Activated naive CD8-positive, alpha-beta T cell treated with anti-CD3 and anti-CD28 coated beads, Interleukin-2, amount 10 ng/mL, durations not matched to agents 7 days and 5 days (primary cell): ENCODE measurements around the gene GSTA5. TPM values are rescaled to one million over a fixed set of nuclear protein-coding genes. Genes with fewer than 3 reads are reported as not detected.
"Not testable (repeated sequence)": the region's sequence is repeated elsewhere in the genome, so short reads cannot be mapped to it uniquely, and the experiment has no call there.

ENCODE experiments used
- ATAC-seq: fragments of 150-1000 bp; cut with Tn5 transposase; one replicate; pipeline ENCODE4 v1.10.0; 2021; ENCODE audit warnings: low read depth, moderate library complexity
- POLR2A ChIA-PET: fragments of 350-600 bp; sonication (Branson Sonifier 250); formaldehyde crosslinking; loops from one replicate; lab custom pipeline; 2021; ENCODE audit warnings: antibody characterized with exemption; lab: Charles Lee
- DNase-seq: peaks from one replicate; pipeline ENCODE4 v3.0.0; 2021
- H3K27ac Mint-ChIP-seq: one replicate; pipeline ENCODE4 v1.8.0; 2022; ENCODE audit warnings: mild to moderate bottlenecking, mixed read lengths
- H3K27me3 Mint-ChIP-seq: one replicate; pipeline ENCODE4 v1.8.0; 2022; ENCODE audit warnings: mild to moderate bottlenecking, moderate library complexity, mixed read lengths
- H3K36me3 Mint-ChIP-seq: one replicate; pipeline ENCODE4 v1.8.0; 2021; ENCODE audit warnings: mild to moderate bottlenecking, mixed read lengths
- H3K4me1 Mint-ChIP-seq: one replicate; pipeline ENCODE4 v1.8.0; 2021; ENCODE audit warnings: mixed read lengths
- H3K4me3 Mint-ChIP-seq: one replicate; pipeline ENCODE4 v1.8.0; 2022; ENCODE audit warnings: mild to moderate bottlenecking, moderate library complexity, mixed read lengths
- H3K9me3 Mint-ChIP-seq: one replicate; pipeline ENCODE4 v1.8.0; 2021; ENCODE audit warnings: mixed read lengths
- total RNA-seq, 2 experiments: library from RNA; stranded (reverse); gene quantifications; one replicate each; pipeline ENCODE4 v1.2.3, GENCODE V29; 2021

The GSTA5 gene
- total RNA-seq = not detected

DNA sequence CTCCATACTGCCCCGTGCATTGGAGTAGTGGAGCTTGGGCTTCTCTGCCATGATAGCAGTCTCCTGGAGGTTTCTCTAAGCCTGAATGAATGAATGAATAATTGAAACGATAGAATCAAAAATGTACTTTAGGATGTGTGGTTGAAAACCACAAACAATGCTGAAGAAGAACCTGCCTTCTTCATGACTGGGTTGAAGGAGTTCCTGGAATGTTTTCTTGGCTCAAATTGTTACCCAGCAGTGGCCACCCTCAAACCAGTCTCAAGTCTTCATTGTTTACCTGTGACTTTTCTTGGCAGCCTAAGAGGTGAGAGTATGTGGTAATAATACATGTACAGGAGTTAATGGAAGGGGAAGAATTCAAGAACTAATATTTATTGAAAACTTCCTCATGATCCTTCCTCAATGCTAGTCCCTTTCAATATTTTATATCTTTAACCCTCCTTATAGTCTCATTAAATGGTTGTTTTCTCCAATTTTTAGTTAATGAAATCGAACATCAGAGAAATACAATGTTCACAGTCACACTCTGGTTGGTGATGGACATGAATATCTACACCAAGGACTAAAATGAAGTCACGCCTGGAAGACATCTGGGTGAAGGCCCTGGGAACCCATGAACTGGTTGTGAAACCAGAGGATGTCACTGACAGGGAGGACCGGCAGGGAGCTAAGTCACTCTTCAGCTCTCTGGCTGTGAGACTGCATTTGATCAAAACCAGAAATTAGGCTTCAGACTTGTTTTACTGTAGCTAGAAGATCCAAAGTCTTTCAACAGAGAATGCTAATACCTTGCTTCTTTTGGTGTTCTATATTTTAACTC lies at the start of gene GSTA5:
TSS of gene GSTA5 (minus strand) at position 51 of the 823 bp plus-strand sequence.
- DNase-seq (no peak), ATAC-seq (no peak)
- no peak within 1 kb of the TSS for H3K27ac Mint-ChIP-seq
- no peaks in the 10 kb centered on the region for H3K36me3 Mint-ChIP-seq
- H3K4me1 Mint-ChIP-seq = no peaks in the 10 kb centered on the region
- H3K27me3 Mint-ChIP-seq = peaks cover 28% of the 10 kb centered on the region
- POLR2A ChIA-PET = no interaction called here
- H3K9me3 Mint-ChIP-seq = no peaks in the 10 kb centered on the region
- no peak within 1 kb of the TSS for H3K4me3 Mint-ChIP-seq

DNA sequence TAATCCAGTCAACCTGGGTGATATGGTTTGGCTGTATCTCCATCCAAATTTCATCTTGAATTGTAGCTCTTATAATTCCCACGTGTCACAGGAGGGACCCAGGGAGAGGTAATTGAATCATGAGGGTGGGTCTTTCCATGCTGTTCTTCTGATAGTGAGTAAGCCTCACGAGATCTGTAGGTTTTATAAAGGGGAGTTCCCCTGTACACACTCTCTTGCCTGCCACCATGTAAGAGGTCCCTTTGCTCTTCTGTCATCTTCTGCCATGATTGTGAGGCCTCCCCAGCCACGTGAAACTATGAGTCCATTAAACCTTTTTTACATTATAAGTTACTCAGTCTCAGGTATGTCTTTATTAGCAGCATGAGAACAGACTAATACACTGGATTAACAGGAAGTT lies 49.4 kb upstream of the GSTA5 start:
- peaks cover 1% of the 10 kb centered on the region for H3K9me3 Mint-ChIP-seq
- H3K4me3 Mint-ChIP-seq = no peak overlapping the region
- ATAC-seq = no peak

GRCh38 chr6:52887910-52888524 lies 47.4 kb upstream of the GSTA5 start:
- DNase-seq (no peak), ATAC-seq (no peak)
- Mint-ChIP-seq H3K36me3 (no peaks in the 10 kb centered on the region), H3K4me3 (no peak overlapping the region), H3K4me1 (no peaks in the 10 kb centered on the region), H3K27me3 (peaks cover 12% of the 10 kb centered on the region), H3K9me3 (peaks cover 1% of the 10 kb centered on the region), H3K27ac (no peak overlapping the region)
- POLR2A ChIA-PET = no interaction called here

More for the DNA sequence above, 49.4 kb upstream of the GSTA5 start:
- H3K36me3 Mint-ChIP-seq = no peaks in the 10 kb centered on the region
- DNase-seq = no peak
- POLR2A ChIA-PET = no interaction called here
- peaks cover 14% of the 10 kb centered on the region for H3K27me3 Mint-ChIP-seq
- no peaks in the 10 kb centered on the region for H3K4me1 Mint-ChIP-seq
- H3K27ac Mint-ChIP-seq = no peak overlapping the region

- Mint-ChIP-seq H3K27ac (peak overlapping the region; percentile 23), H3K4me3 (peak overlapping the region; percentile 71), H3K9me3 (no peaks in the 10 kb centered on the region), H3K4me1 (no peaks in the 10 kb centered on the region), H3K36me3 (no peaks in the 10 kb centered on the region), H3K27me3 (peaks cover 5% of the 10 kb centered on the region)
- ATAC-seq (peak; percentile 96), DNase-seq (peak; percentile 52)
- POLR2A ChIA-PET = no interaction called here
These were observed 41.6 kb upstream of the GSTA5 start for GRCh38 chr6:52881996-52882841.

DNA sequence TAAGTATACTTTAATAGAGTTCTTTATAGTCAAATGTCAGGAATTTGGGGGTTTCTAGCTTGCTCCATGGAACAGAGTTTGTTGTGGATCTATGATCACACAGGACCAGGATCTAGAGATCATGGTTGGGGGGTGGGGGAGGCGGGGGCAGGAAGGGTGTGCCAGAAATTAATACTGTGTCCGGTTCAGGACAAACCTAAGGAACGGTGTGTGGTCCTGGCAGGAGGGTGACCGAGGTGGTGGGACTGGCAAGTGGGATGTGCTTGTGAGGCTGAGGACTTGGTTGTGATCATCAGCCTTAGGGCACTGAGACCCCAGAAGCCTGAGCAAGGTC lies 41.0 kb upstream of the GSTA5 start:
- DNase-seq = no peak
- peak overlapping the region; percentile 71 for H3K4me3 Mint-ChIP-seq
- peaks cover 5% of the 10 kb centered on the region for H3K27me3 Mint-ChIP-seq
- no peak overlapping the region for H3K27ac Mint-ChIP-seq
- no peaks in the 10 kb centered on the region for H3K4me1 Mint-ChIP-seq
- no peaks in the 10 kb centered on the region for H3K9me3 Mint-ChIP-seq
- no peaks in the 10 kb centered on the region for H3K36me3 Mint-ChIP-seq
- no peak for ATAC-seq
- POLR2A ChIA-PET = no interaction called here

GRCh38 chr6:52877786-52878185 lies 37.2 kb upstream of the GSTA5 start:
- peaks cover 2% of the 10 kb centered on the region for H3K27me3 Mint-ChIP-seq
- H3K36me3 Mint-ChIP-seq = no peaks in the 10 kb centered on the region
- no peaks in the 10 kb centered on the region for H3K9me3 Mint-ChIP-seq
- H3K27ac Mint-ChIP-seq = no peak overlapping the region
- no peak for DNase-seq
- H3K4me1 Mint-ChIP-seq = no peaks in the 10 kb centered on the region
- POLR2A ChIA-PET = no interaction called here
- no peak for ATAC-seq
- no peak overlapping the region for H3K4me3 Mint-ChIP-seq

DNA sequence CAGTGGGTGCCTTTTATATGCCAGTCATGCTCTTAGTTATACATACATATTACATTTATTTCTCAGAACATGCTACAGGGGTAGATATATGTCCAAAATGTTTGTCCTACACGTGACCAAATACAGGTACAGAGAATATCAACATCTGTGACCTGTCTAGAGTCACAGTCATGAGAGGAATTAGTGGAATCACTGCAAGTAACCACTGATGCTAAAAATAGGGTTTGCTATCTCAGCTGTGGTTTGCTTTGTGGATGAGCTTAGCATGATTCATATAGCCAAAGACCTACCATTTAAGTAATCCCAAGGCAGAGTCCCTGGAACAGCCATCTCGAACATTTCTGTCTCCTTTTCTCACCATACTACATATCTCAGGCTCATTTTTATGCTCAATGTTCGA lies 36.6 kb upstream of the GSTA5 start:
- Mint-ChIP-seq H3K9me3 (no peaks in the 10 kb centered on the region), H3K4me3 (no peak overlapping the region), H3K4me1 (no peaks in the 10 kb centered on the region), H3K27me3 (peaks cover 4% of the 10 kb centered on the region), H3K27ac (no peak overlapping the region), H3K36me3 (no peaks in the 10 kb centered on the region)
- ATAC-seq (no peak), DNase-seq (no peak)
- POLR2A ChIA-PET = no interaction called here

DNA sequence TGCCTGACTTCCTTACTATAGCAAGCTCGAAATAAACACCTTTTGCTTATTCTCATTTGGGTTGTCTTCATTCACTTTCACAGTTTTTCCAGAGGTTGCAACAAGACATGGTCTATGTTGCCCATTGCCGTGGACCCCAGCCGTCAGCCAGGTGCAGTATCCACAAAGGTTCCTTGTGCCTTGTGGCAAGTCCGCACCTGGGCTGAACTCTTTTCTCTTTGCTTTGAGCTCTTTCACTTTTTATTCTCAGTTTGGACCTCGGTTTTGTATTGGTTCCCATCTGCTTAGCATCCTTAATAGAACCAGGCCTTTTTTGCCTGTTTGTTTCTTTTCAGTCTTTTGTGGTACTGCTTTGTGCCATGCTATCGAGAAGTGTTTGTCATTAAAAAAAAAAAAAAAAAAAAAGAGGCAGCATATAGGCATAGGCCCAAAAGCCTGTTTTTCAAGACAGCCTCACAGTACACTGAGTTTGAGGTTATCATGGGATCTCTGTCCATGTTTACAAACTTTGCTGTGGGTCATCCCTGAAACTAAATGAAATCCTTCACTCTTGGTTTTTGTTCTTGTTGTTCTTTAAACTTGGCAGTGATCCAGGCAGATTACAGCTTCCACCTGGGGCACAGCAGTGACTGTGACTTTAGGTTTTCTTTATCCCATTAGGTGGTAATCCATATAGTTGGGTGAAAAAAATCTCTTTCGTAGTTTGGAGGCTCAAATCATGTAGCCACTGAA lies 35.6 kb upstream of the GSTA5 start:
- H3K9me3 Mint-ChIP-seq = no peaks in the 10 kb centered on the region

GRCh38 chr6:52872031-52872430 lies 31.4 kb upstream of the GSTA5 start:
- no peaks in the 10 kb centered on the region for H3K4me1 Mint-ChIP-seq
- H3K4me3 Mint-ChIP-seq = no peak overlapping the region
- no peak overlapping the region for H3K27ac Mint-ChIP-seq
- POLR2A ChIA-PET = no interaction called here
- no peaks in the 10 kb centered on the region for H3K9me3 Mint-ChIP-seq
- DNase-seq = no peak
- no peak for ATAC-seq
- no peaks in the 10 kb centered on the region for H3K36me3 Mint-ChIP-seq
- peaks cover 2% of the 10 kb centered on the region for H3K27me3 Mint-ChIP-seq

More for the DNA sequence above, 35.6 kb upstream of the GSTA5 start:
- POLR2A ChIA-PET = no interaction called here
- Mint-ChIP-seq H3K4me1 (no peaks in the 10 kb centered on the region), H3K27me3 (peaks cover 4% of the 10 kb centered on the region), H3K36me3 (no peaks in the 10 kb centered on the region), H3K27ac (no peak overlapping the region), H3K4me3 (no peak overlapping the region)
- DNase-seq (no peak), ATAC-seq (no peak)

GRCh38 chr6:52871621-52872020 lies 31.0 kb upstream of the GSTA5 start:
- Mint-ChIP-seq H3K9me3 (no peaks in the 10 kb centered on the region), H3K4me1 (no peaks in the 10 kb centered on the region), H3K27ac (no peak overlapping the region), H3K27me3 (peaks cover 2% of the 10 kb centered on the region), H3K36me3 (no peaks in the 10 kb centered on the region), H3K4me3 (no peak overlapping the region)
- no peak for ATAC-seq
- no peak for DNase-seq
- POLR2A ChIA-PET = no interaction called here

GRCh38 chr6:52870335-52871091 lies 29.9 kb upstream of the GSTA5 start:
- H3K4me3 Mint-ChIP-seq, POLR2A ChIA-PET, H3K36me3 Mint-ChIP-seq, H3K27me3 Mint-ChIP-seq, H3K9me3 Mint-ChIP-seq, ATAC-seq, DNase-seq, H3K27ac Mint-ChIP-seq, H3K4me1 Mint-ChIP-seq: not testable (repeated sequence)

GRCh38 chr6:52868899-52869298 lies 28.3 kb upstream of the GSTA5 start:
- DNase-seq, POLR2A ChIA-PET, H3K9me3 Mint-ChIP-seq, H3K27ac Mint-ChIP-seq, ATAC-seq, H3K27me3 Mint-ChIP-seq, H3K4me3 Mint-ChIP-seq, H3K36me3 Mint-ChIP-seq, H3K4me1 Mint-ChIP-seq: not testable (repeated sequence)
